Mesenchymal stem cell (in vitro differentiated cells and primary cell): ENCODE data around the gene CREB3L1.

ENCODE experiments used
- DNase-seq: peaks from one replicate; pipeline ENCODE4 v3.0.0-alpha.2; 2013
- H2AFZ ChIP-seq: one replicate; pipeline ENCODE4 v1.6.1; 2013; ENCODE audit warnings: low read depth, mild to moderate bottlenecking, control low read depth, inconsistent platforms, low read length, moderate library complexity
- H2AK5ac ChIP-seq: 2 replicates; pipeline ENCODE4 v1.6.1; 2013; ENCODE audit warnings: low read length, moderate library complexity, mild to moderate bottlenecking, inconsistent platforms; ENCODE audit not compliant: severe bottlenecking
- H2BK120ac ChIP-seq: one replicate; pipeline ENCODE4 v1.6.1; 2013; ENCODE audit warnings: low read depth, mild to moderate bottlenecking, inconsistent platforms, low read length, moderate library complexity
- H2BK12ac ChIP-seq, 2 experiments: one replicate each; pipeline ENCODE4 v1.6.1; 2013; ENCODE audit warnings: inconsistent platforms in 2 of 2, low read length in 2 of 2, mild to moderate bottlenecking in 2 of 2, moderate library complexity in 2 of 2, control low read depth in 1 of 2
- H2BK15ac ChIP-seq: one replicate; pipeline ENCODE4 v1.6.1; 2013; ENCODE audit warnings: mild to moderate bottlenecking, low read depth, inconsistent platforms; ENCODE audit not compliant: poor library complexity, severe bottlenecking
- H2BK5ac ChIP-seq: 2 replicates; pipeline ENCODE4 v1.6.1; 2013; ENCODE audit warnings: low read depth, mild to moderate bottlenecking, low read length, control low read depth, inconsistent platforms; ENCODE audit not compliant: poor library complexity, severe bottlenecking
- H3K14ac ChIP-seq, 2 experiments: one replicate each; pipeline ENCODE4 v1.6.1; 2013; ENCODE audit warnings: inconsistent platforms in 2 of 2, low read length in 2 of 2, control low read depth in 1 of 2, mild to moderate bottlenecking in 1 of 2, moderate library complexity in 1 of 2
- H3K18ac ChIP-seq, 2 experiments: one replicate each; pipeline ENCODE4 v1.6.1; 2013; ENCODE audit warnings: inconsistent platforms in 2 of 2, low read length in 2 of 2, control low read depth in 1 of 2, low read depth in 1 of 2, mild to moderate bottlenecking in 1 of 2
- H3K23ac ChIP-seq, 2 experiments: one replicate each; pipeline ENCODE4 v1.6.1; 2013; ENCODE audit warnings: inconsistent platforms in 2 of 2, low read length in 2 of 2, mild to moderate bottlenecking in 2 of 2, moderate library complexity in 2 of 2, control low read depth in 1 of 2
- H3K27ac ChIP-seq: 2 replicates; pipeline ENCODE4 v1.5.1; 2013; ENCODE audit warnings: mild to moderate bottlenecking, moderate library complexity, low read length, control low read depth, inconsistent platforms; ENCODE audit not compliant: poor library complexity, severe bottlenecking
- H3K27me3 ChIP-seq, 2 experiments: 2 replicates each; pipeline versions ENCODE4 v1.6.1 to v1.7.0; 2013; ENCODE audit warnings: low read length in 2 of 2, mild to moderate bottlenecking in 2 of 2, moderate library complexity in 2 of 2, control low read depth in 1 of 2, inconsistent platforms in 1 of 2; ENCODE audit not compliant: control insufficient read depth in 1 of 2, insufficient read depth in 1 of 2
- H3K36me3 ChIP-seq, 2 experiments: 2 replicates each; pipeline versions ENCODE4 v1.6.1 to v1.7.0; 2013; ENCODE audit warnings: low read length in 2 of 2, control low read depth in 1 of 2, inconsistent platforms in 1 of 2, low read depth in 1 of 2, mild to moderate bottlenecking in 1 of 2; ENCODE audit not compliant: insufficient read depth in 2 of 2, control insufficient read depth in 1 of 2
- H3K4ac ChIP-seq, 2 experiments: one replicate each; pipeline ENCODE4 v1.6.1; 2013; ENCODE audit warnings: inconsistent platforms in 2 of 2, low read length in 2 of 2, mild to moderate bottlenecking in 2 of 2, moderate library complexity in 2 of 2, control low read depth in 1 of 2, low read depth in 1 of 2
- H3K4me1 ChIP-seq: 2 replicates; pipeline ENCODE4 v1.6.1; 2013; ENCODE audit warnings: low read depth, low read length, control low read depth; ENCODE audit not compliant: control insufficient read depth, insufficient read depth
- H3K4me2 ChIP-seq: 2 replicates; pipeline ENCODE4 v1.6.1; 2013; ENCODE audit warnings: low read length, mild to moderate bottlenecking, inconsistent platforms; ENCODE audit not compliant: poor library complexity, severe bottlenecking
- H3K4me3 ChIP-seq, 2 experiments: 2 replicates each; pipeline versions ENCODE4 v1.5.1 to v1.7.0; 2013; ENCODE audit warnings: low read length in 2 of 2, mild to moderate bottlenecking in 2 of 2, control low read depth in 1 of 2, low read depth in 1 of 2; ENCODE audit not compliant: insufficient read depth in 1 of 2
- H3K79me1 ChIP-seq: replicated peaks from 2 replicates; pipeline ENCODE4 v1.6.1; 2013; ENCODE audit warnings: mild to moderate bottlenecking, control low read depth, low read length, inconsistent platforms; ENCODE audit not compliant: poor library complexity, severe bottlenecking
- H3K9ac ChIP-seq: 2 replicates; pipeline ENCODE4 v1.7.0; 2013; ENCODE audit warnings: mild to moderate bottlenecking, low read length, moderate library complexity
- H3K9me3 ChIP-seq: 2 replicates; pipeline ENCODE4 v1.7.0; 2013; ENCODE audit warnings: mild to moderate bottlenecking, low read length; ENCODE audit not compliant: control insufficient read depth
- H4K8ac ChIP-seq: one replicate; pipeline ENCODE4 v1.6.1; 2013; ENCODE audit warnings: inconsistent platforms, mild to moderate bottlenecking, low read length, moderate library complexity
- H4K91ac ChIP-seq: one replicate; pipeline ENCODE4 v1.6.1; 2013; ENCODE audit warnings: mild to moderate bottlenecking, low read length, inconsistent platforms
- WGBS: methylation state at CpG from one replicate; pipeline ENCODE4 v1.1.7; 2013; ENCODE audit warnings: mixed read lengths; 5-methylcytosine and 5-hydroxymethylcytosine counted together

Gene CREB3L1

DNA sequence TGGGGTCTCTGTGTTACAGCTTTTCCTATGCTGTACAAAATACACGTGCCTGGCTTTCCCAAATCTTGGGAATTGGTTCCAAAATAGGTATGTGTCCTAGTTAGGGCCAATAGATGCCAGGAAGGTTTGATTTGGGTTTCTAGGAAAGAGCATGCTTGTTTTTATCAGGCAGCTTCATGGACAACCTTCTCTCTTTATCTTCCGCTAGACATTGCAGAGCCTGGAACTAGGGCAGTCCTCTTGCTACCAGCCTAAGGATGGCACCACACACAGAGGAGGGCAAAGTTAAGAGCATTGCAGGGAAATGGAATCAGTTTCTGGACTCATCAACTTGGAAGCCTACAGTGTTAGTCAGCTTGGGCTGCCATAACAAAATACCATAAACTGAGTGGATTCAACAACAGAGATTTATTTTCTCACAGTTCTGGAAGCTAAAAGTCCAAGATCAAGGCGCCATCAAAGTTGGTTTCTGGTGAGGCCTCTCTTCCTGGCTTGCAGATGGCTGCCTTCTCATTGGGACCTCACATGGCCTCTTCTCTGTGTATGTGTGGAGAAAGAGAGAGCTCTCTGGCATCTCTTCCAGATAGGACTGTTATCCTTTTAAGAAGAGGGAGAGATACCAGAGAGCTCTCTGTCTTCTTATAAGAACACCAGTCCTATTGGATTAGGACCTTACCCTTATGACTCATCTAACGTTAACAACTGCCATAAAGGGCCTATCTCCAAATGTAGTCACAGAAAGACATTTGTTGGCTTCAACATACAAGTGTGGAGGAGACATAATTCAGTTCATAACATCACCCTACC, 27.3 kb upstream of the CREB3L1 start:
- 68% methylated on average over 4 of the region's 4 CpGs for WGBS
- no peak overlapping the region for H3K14ac ChIP-seq
- no peak overlapping the region for H4K91ac ChIP-seq
- H2AK5ac ChIP-seq = no peak overlapping the region
- H2BK5ac ChIP-seq = no peak overlapping the region
- no peaks in the 10 kb centered on the region for H3K36me3 ChIP-seq
- peak overlapping the region in 1 of 2 experiments; percentile 11 for H3K4me3 ChIP-seq
- no peaks in the 10 kb centered on the region for H3K9me3 ChIP-seq
- H3K27ac ChIP-seq = no peak overlapping the region
- peak overlapping the region in 1 of 2 experiments; percentile 53 for H3K4ac ChIP-seq
- H3K27me3 ChIP-seq = no peaks in the 10 kb centered on the region
- peak overlapping the region; percentile 44 for H3K9ac ChIP-seq
- no peak overlapping the region for H2BK12ac ChIP-seq
- H4K8ac ChIP-seq = no peak overlapping the region
- no peak overlapping the region for H3K23ac ChIP-seq
- peak; percentile 41 for DNase-seq
- H2BK15ac ChIP-seq = no peak overlapping the region
- peaks cover 2% of the 10 kb centered on the region for H3K4me1 ChIP-seq
- no peak overlapping the region for H2AFZ ChIP-seq
- no peak overlapping the region for H3K4me2 ChIP-seq
- no peak overlapping the region for H3K18ac ChIP-seq
- H3K79me1 ChIP-seq = no peaks in the 10 kb centered on the region
- H2BK120ac ChIP-seq = no peak overlapping the region

DNA sequence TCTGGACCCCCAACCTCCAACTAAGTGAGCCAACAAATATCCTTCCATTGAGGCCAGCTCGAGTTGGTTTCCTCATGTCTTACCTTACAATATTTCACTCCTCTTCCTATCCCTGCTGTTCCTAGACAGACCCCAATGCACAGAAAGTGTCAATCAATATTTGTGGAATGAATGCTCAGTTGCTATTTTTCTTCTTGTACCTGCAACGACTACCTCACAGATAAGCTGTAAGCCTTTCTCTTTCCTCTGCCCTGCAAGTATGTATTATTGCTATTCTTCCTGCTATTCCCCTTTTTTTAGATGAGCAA, 26.8 kb upstream of the CREB3L1 start:
- no peak overlapping the region for H3K4me3 ChIP-seq
- H2BK120ac ChIP-seq = no peak overlapping the region
- H3K36me3 ChIP-seq = no peaks in the 10 kb centered on the region
- no peak overlapping the region for H3K4me2 ChIP-seq
- peak overlapping the region; percentile 44 for H3K9ac ChIP-seq
- no peak overlapping the region for H4K8ac ChIP-seq
- WGBS = 85% methylated on average over 1 of the region's 2 CpGs
- H2BK15ac ChIP-seq = no peak overlapping the region
- H3K4ac ChIP-seq = no peak overlapping the region
- no peak overlapping the region for H4K91ac ChIP-seq
- no peaks in the 10 kb centered on the region for H3K79me1 ChIP-seq
- no peak overlapping the region for H3K23ac ChIP-seq
- DNase-seq = no peak
- no peak overlapping the region for H3K27ac ChIP-seq
- no peak overlapping the region for H2AK5ac ChIP-seq
- no peak overlapping the region for H2AFZ ChIP-seq
- peaks cover 2% of the 10 kb centered on the region for H3K4me1 ChIP-seq
- H3K18ac ChIP-seq = no peak overlapping the region
- H2BK12ac ChIP-seq = no peak overlapping the region
- no peak overlapping the region for H3K14ac ChIP-seq
- H3K9me3 ChIP-seq = no peaks in the 10 kb centered on the region
- no peaks in the 10 kb centered on the region for H3K27me3 ChIP-seq
- no peak overlapping the region for H2BK5ac ChIP-seq

DNA sequence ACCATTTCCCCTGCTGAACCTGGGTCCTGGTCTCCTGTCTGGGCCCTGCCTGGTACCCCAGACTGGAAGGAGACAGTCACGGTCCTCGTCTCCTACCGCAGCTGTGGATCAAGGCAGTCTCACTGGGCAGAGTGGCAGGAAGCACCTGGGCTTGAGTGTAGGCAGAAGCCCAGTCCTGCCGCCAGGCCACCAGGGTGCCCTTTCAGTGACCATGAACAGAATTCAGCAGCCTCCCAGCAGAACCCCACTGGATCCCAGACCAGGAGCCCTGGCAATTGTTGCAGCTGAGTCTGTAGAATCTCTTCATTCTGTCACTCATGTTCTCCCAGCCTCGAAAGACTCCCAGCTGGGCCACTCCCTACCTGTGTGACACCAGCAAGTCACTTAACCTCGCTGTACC, 25.5 kb upstream of the CREB3L1 start:
- 93% methylated on average over 6 of the region's 6 CpGs for WGBS
- H3K9me3 ChIP-seq = no peaks in the 10 kb centered on the region
- no peak overlapping the region for H4K8ac ChIP-seq
- H3K4me3 ChIP-seq = no peak overlapping the region
- H3K27me3 ChIP-seq = no peaks in the 10 kb centered on the region
- no peak overlapping the region for H2BK5ac ChIP-seq
- peak overlapping the region; percentile 32 to 79 for H2BK12ac ChIP-seq
- no peaks in the 10 kb centered on the region for H3K36me3 ChIP-seq
- no peak overlapping the region for H2BK120ac ChIP-seq
- H3K27ac ChIP-seq = no peak overlapping the region
- H3K4me2 ChIP-seq = no peak overlapping the region
- no peak overlapping the region for H2BK15ac ChIP-seq
- H3K18ac ChIP-seq = no peak overlapping the region
- no peak overlapping the region for H3K4ac ChIP-seq
- no peak overlapping the region for H3K14ac ChIP-seq
- H2AFZ ChIP-seq = no peak overlapping the region
- no peak overlapping the region for H3K23ac ChIP-seq
- H3K79me1 ChIP-seq = no peaks in the 10 kb centered on the region
- no peak overlapping the region for H3K9ac ChIP-seq
- no peak overlapping the region for H2AK5ac ChIP-seq
- peaks cover 2% of the 10 kb centered on the region for H3K4me1 ChIP-seq
- no peak overlapping the region for H4K91ac ChIP-seq
- DNase-seq = no peak

DNA sequence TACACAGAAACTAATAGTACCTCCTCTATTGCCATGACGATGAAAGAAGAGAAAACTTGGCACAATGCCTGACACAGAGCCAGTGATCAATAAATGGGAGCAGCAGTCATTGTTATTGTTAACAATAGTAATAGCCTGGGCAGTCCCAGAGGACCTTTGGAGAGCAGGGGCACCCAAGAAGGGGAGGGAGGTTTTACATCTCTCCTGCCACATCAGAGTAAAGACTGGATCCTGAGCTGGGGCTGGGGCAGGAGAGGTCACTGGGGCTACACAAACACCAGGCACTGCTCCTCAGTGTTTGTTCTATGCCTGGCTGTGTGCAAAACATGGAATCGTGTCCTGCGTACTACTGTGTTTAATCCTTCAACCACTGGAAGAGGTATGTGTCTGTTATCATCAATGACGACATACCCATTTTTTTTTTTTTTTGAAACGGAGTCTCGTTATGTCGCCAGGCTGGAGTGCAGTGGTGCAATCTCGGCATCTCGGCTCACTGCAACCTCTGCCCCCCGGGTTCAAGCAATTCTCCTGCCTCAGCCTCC, 25.0 kb upstream of the CREB3L1 start:
- Histone ChIP-seq H4K91ac (no peak overlapping the region), H2AFZ (no peak overlapping the region), H4K8ac (no peak overlapping the region), H3K4ac (no peak overlapping the region), H3K9me3 (no peaks in the 10 kb centered on the region), H3K36me3 (no peaks in the 10 kb centered on the region), H3K79me1 (no peaks in the 10 kb centered on the region), H3K23ac (no peak overlapping the region), H2BK120ac (no peak overlapping the region), H3K27me3 (no peaks in the 10 kb centered on the region), H3K9ac (no peak overlapping the region), H3K14ac (no peak overlapping the region), H3K27ac (no peak overlapping the region), H3K4me1 (peaks cover 2% of the 10 kb centered on the region), H2BK5ac (no peak overlapping the region), H2BK15ac (no peak overlapping the region), H3K18ac (no peak overlapping the region), H2AK5ac (no peak overlapping the region), H2BK12ac (peak overlapping the region; percentile 11 to 32), H3K4me2 (no peak overlapping the region), H3K4me3 (no peak overlapping the region)
- DNase-seq = peak; percentile 42
- WGBS = 86% methylated on average over 10 of the region's 10 CpGs
